ENCODE results near the gene ITPR2. TPM values are rescaled to one million over a fixed set of nuclear protein-coding genes. Genes with fewer than 3 reads are reported as not detected.

The ITPR2 gene
- polyA plus RNA-seq, 2 of the 4 experiments (the other 2 are of a cell fraction) = 3.1 to 8.1 TPM

GRCh38 chr12:26609986-26610385, 223.0 kb downstream of the ITPR2 start:
- no peak for DNase-seq (ENCODE audit: low read depth in 1 of 2, low spot score in 1 of 2)
- no peak for FAIRE-seq
- no peak overlapping the region for H3K4me3 ChIP-seq
- TF ChIP-seq FOSL2 (IDR thresholded peaks at IDR 0.05) = no peak
- TF ChIP-seq FOSL2 (CRISPR knock-in tag; IDR thresholded peaks at IDR 0.05) = no peak
- no peak for TF ChIP-seq CBX2 (IDR thresholded peaks at IDR 0.05; ENCODE audit: borderline replicate concordance, low read depth)
- TF ChIP-seq, protein P1, sequence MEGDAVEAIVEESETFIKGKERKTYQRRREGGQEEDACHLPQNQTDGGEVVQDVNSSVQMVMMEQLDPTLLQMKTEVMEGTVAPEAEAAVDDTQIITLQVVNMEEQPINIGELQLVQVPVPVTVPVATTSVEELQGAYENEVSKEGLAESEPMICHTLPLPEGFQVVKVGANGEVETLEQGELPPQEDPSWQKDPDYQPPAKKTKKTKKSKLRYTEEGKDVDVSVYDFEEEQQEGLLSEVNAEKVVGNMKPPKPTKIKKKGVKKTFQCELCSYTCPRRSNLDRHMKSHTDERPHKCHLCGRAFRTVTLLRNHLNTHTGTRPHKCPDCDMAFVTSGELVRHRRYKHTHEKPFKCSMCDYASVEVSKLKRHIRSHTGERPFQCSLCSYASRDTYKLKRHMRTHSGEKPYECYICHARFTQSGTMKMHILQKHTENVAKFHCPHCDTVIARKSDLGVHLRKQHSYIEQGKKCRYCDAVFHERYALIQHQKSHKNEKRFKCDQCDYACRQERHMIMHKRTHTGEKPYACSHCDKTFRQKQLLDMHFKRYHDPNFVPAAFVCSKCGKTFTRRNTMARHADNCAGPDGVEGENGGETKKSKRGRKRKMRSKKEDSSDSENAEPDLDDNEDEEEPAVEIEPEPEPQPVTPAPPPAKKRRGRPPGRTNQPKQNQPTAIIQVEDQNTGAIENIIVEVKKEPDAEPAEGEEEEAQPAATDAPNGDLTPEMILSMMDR (IDR thresholded peaks at IDR 0.05) = no peak
- no peak for TF ChIP-seq JUN (IDR thresholded peaks at IDR 0.05)
- TF ChIP-seq HOXB13 (CRISPR knock-in tag; IDR thresholded peaks at IDR 0.05; ENCODE audit: low read depth) = no peak
- TF ChIP-seq BHLHE40 (IDR thresholded peaks at IDR 0.05; ENCODE audit: low read depth, low read length) = no peak
- no peak for TF ChIP-seq POLR2AphosphoS2 (conservative IDR thresholded peaks at IDR 0.05; ENCODE audit: low read length)
- no peak for TF ChIP-seq KDM1A (IDR thresholded peaks at IDR 0.05; ENCODE audit: low read depth)
- no peak for TF ChIP-seq CBX8 (IDR thresholded peaks at IDR 0.05)
- TF ChIP-seq CHD2 (IDR thresholded peaks at IDR 0.05; ENCODE audit: low read length, partially characterized antibody) = no peak
- TF ChIP-seq JUNB (IDR thresholded peaks at IDR 0.05) = no peak
- no peak overlapping the region for H3K27ac ChIP-seq
- H3K9me3 ChIP-seq = no peaks in the 10 kb centered on the region
- 58% methylated on average over 1 of the region's 1 CpG for WGBS (ENCODE audit: missing lambda C conversion rate)
- no peaks in the 10 kb centered on the region for H3K4me1 ChIP-seq
- POLR2A ChIA-PET = no interaction called here
- H3K4me2 ChIP-seq = no peak overlapping the region
- CTCF ChIA-PET = no interaction called here
- no peak for ATAC-seq

DNA sequence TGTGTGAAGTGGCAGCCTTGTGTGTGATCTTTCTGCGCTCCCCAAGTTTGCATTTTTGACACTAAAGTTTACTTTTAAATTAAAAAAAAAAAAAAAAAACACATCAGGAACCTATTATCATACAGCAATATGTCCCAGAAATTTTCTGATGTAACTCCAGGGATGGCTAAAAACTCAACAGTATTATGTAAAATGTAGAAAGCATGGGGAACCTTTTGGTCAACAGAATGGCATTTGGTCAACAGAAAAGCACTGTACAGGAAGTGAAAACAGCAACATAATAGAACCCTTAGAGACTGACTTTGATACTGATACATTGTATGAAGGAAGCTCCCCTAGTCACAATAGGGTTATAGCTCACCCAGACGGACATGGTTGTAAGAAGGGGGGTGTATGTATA, 224.3 kb downstream of the ITPR2 start:
- DNase-seq (ENCODE audit: low read depth in 1 of 2, low spot score in 1 of 2) (no peak), FAIRE-seq (no peak), ATAC-seq (no peak)
- POLR2A ChIA-PET = no interaction called here
- H3K4me1 ChIP-seq = no peaks in the 10 kb centered on the region
- no peaks in the 10 kb centered on the region for H3K9me3 ChIP-seq
- no peak for TF ChIP-seq EP300 (IDR thresholded peaks at IDR 0.05)
- TF ChIP-seq, protein P2, sequence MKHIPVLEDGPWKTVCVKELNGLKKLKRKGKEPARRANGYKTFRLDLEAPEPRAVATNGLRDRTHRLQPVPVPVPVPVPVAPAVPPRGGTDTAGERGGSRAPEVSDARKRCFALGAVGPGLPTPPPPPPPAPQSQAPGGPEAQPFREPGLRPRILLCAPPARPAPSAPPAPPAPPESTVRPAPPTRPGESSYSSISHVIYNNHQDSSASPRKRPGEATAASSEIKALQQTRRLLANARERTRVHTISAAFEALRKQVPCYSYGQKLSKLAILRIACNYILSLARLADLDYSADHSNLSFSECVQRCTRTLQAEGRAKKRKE (CRISPR knock-in tag; IDR thresholded peaks at IDR 0.05; ENCODE audit: low read depth) = no peak
- TF ChIP-seq TP53 (CRISPR knock-in tag; IDR thresholded peaks at IDR 0.05) = no peak
- no peak for TF ChIP-seq MYC (IDR thresholded peaks at IDR 0.05; ENCODE audit: borderline replicate concordance, low read length)
- no peak for TF ChIP-seq EHF (CRISPR knock-in tag; IDR thresholded peaks at IDR 0.05)
- TF ChIP-seq ESRRA (IDR thresholded peaks at IDR 0.05; ENCODE audit: borderline replicate concordance, low read length) = no peak
- no peak for TF ChIP-seq RCOR1 (IDR thresholded peaks at IDR 0.05; ENCODE audit: low read depth, low read length)
- no peak for TF ChIP-seq CEBPB (IDR thresholded peaks at IDR 0.05)
- no peak for TF ChIP-seq NPAS2 (CRISPR knock-in tag; IDR thresholded peaks at IDR 0.05; ENCODE audit: borderline replicate concordance)
- no peak for TF ChIP-seq KDM5A (IDR thresholded peaks at IDR 0.05)
- TF ChIP-seq RAD21 (conservative IDR thresholded peaks at IDR 0.05 in 1 of 2, IDR thresholded peaks at IDR 0.05 in 1 of 2) = no peak
- TF ChIP-seq GATA3 (IDR thresholded peaks at IDR 0.05; ENCODE audit: borderline replicate concordance) = no peak
- no peak for TF ChIP-seq CHD4 (IDR thresholded peaks at IDR 0.05; ENCODE audit: borderline replicate concordance)
- TF ChIP-seq MAZ (IDR thresholded peaks at IDR 0.05; ENCODE audit: borderline replicate concordance, low read depth, low read length) = no peak
- no peak for TF ChIP-seq E2F6 (IDR thresholded peaks at IDR 0.05; ENCODE audit: borderline replicate concordance, low read depth)
- no peak for TF ChIP-seq POLR2A (IDR thresholded peaks at IDR 0.05; ENCODE audit: low read length)
- TF ChIP-seq POLR2AphosphoS2 (conservative IDR thresholded peaks at IDR 0.05; ENCODE audit: low read length) = no peak
- TF ChIP-seq HDAC2 (IDR thresholded peaks at IDR 0.05) = no peak
- 79% methylated on average over 2 of the region's 2 CpGs for WGBS (ENCODE audit: missing lambda C conversion rate)
- no peak overlapping the region for H3K4me2 ChIP-seq
- no peak overlapping the region for H3K4me3 ChIP-seq
- no peak overlapping the region for H3K27ac ChIP-seq
- CTCF ChIA-PET = interaction anchor here (0.7 to 1.5 kb wide), 3 partner anchors 21 to 1677 kb away, joined by 3 read pairs; no protein-coding TSS in a partner anchor

All from A549 (cell line).